ENCODE measurements around the gene RNF166. TPM values are rescaled to one million over a fixed set of nuclear protein-coding genes. Genes with fewer than 3 reads are reported as not detected.

RNF166 gene
- total RNA-seq, 1 donor from 2014 or later: 9.1 TPM

DNA sequence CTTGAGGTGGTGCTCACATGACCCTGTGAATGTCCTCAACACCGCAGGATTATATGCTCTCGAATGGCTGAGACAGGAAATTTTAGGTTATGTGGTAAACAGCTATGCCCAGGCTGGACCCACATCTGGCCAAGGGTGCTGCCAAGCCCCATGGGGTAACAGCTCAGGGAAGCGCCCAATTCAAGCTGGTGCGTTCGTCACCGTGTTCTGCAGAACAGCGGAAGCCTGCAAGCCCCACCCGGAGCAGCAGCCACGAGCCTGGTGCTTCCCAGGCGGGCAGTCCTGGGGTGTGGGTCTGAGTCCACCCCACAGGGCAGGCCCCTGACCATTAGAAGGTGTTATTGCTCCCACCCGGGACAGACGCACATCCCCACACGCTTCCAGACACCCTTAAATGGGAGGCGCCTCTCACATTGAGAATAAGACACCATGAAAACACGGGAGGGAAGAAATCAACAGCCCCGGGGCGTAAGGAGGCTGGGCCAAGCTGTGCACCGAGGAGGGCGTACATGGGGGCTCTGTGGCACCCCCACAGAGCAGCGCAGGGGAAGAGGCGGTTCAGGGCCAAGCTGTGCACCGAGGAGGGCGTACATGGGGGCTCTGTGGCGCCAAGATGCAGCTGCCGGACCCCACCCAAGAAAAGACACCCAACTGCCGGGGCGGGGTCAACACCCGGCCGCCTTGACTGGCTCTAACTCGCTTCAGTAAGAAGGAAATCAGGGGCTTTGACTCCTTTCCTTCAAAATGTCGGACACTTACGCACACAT lies 52.4 kb downstream of the RNF166 start:
- DNase-seq (ENCODE audit: low read depth in 2 of 2): no peak

- DNase-seq (ENCODE audit: low read depth in 2 of 2): no peak
Measured at GRCh38 chr16:88653101-88653500, 53.1 kb downstream of the RNF166 start.

DNA sequence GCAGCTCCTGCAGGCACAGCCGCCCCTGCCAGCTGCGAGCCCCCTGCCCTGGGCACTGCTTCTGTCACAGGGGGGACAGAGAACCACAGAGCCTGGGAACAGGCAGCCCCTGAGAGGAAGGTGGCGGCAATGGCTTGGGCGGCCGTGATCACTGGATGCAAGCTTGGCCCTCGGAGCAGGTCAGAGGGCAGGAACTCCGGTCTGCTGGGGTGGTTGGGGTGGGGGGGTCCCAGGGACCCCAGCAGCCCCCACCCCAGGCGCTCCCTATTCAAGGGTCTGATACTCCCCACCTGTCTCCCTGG lies 53.5 kb downstream of the RNF166 start:
- DNase-seq (ENCODE audit: low read depth in 2 of 2): no peak

DNA sequence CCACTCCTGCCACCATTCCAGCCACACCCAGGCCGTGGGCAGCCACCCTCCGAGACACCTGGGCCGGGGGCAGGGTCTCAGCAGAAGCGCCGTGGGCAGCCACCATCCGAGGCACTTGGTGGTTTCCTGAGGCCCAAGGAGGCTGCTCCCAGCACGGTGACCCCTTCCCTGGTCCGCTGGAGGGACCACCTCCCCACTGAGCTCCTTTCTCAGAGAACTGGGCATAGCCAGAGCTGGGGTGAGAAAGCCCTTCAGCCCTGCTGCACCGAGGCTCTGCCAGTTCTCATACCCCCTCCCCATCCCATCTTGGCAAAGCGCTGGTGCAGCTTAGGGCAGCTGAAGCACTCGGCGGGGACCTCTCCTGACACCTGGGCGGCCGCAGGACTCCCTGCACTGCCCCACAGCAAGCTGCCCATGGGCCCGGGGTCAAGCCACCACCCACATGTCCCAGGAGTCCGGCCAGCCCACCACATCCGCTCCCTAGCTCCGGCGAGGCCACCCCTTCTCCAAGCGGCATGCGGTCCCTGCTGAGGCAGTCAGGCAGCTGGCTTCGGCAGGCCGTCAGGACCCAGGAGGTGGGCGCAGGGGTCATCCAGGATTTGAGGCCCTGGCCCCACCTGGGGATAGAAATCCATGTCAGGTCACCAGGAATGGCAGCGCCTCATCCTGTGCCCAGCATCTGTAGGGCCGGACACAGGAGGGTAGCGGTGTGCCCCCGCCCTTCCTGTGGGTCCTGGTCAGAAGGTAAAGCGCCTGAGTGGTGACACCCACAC lies 54.0 kb downstream of the RNF166 start:
- no peak for DNase-seq (ENCODE audit: low read depth in 2 of 2)

- peak; percentile 65 to 89 for DNase-seq (ENCODE audit: low read depth in 2 of 2)
Measured at GRCh38 chr16:88651276-88651988, 54.8 kb downstream of the RNF166 start.

GRCh38 chr16:88650749-88651275 lies 55.4 kb downstream of the RNF166 start, which contains the start of gene CYBA:
TSS of gene CYBA (minus strand) at chr16:88651053. CDS start at chr16:88651013, 40 bp downstream.
- DNase-seq (ENCODE audit: low read depth in 2 of 2): peak; percentile 53 to 58

DNA sequence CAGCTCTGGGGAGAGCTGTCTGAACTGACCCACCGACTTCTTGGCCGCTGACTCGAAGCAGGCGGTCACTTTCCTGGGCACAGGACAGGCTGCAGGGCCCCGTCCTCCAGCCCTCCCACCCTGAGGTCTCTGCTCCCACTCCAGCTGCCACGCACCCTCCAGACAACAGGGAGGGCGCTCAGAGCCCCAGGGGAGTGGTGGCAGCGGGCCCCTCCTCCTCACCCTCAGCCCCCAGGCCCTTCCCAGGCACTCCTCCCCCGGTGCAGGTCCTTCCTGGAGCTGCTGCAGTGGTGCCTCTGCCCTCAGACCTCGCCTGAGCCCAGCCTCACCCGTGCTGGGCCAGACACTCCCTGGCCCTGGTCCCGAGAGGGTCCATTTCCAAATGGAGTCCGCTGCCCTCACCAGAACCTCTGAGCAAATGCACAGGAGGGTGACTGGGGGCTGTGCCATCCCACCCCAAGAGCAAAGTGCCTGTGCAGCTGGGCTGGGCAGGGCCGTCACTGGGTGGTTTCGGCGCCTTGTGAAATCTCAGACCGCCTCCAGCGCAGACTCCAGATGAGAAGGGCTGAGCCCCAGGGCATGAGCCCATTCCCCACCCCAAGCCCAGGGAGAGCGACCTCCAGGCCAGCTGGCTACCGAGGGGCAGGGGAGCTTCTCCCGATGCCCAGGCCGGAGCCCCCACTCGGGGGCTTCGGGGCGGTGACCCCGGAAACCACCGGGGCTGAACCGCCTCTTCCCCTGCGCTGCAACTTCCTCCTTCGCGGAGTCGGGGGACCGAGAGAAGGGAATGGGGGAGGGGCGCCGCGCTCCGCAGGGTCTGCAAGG lies 56.1 kb downstream of the RNF166 start:
- no peak for DNase-seq (ENCODE audit: low read depth in 2 of 2)

DNA sequence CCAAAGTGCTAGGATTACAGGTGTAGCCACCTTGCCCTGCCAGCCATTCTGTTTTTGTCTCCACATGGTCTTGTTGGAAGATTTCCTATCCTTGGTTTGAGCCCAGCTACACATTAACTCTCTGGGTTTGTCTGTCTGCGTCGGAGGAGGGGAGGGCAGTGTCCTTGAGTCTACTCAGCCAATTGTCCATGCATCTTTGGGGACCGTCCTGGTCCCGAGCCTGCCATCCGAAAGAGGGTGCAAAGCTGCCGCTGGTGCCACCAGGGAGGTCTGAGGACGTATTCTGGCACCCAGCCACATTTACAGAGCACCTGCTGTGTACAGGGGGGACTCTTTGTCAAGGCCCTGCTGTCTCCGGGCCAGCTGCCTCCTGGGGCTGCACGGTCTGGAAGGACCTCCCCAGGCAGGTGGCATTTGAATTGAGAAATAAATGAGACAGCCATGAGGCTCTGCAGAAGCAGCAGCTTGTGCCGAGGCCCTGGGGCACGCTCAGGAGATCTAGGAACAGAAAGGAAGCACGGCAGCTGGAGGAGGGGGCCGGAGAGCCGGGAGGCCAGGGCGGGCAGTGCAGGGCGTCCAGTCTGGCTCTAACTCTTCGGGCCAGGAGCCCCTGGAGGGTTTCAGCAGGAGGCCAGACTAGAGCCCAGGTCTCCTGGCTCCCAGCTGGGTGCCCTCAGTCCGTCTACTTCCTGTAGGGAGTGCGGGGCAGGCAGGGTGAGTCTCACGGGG lies 56.8 kb downstream of the RNF166 start:
- DNase-seq (ENCODE audit: low read depth in 2 of 2): no peak

DNA sequence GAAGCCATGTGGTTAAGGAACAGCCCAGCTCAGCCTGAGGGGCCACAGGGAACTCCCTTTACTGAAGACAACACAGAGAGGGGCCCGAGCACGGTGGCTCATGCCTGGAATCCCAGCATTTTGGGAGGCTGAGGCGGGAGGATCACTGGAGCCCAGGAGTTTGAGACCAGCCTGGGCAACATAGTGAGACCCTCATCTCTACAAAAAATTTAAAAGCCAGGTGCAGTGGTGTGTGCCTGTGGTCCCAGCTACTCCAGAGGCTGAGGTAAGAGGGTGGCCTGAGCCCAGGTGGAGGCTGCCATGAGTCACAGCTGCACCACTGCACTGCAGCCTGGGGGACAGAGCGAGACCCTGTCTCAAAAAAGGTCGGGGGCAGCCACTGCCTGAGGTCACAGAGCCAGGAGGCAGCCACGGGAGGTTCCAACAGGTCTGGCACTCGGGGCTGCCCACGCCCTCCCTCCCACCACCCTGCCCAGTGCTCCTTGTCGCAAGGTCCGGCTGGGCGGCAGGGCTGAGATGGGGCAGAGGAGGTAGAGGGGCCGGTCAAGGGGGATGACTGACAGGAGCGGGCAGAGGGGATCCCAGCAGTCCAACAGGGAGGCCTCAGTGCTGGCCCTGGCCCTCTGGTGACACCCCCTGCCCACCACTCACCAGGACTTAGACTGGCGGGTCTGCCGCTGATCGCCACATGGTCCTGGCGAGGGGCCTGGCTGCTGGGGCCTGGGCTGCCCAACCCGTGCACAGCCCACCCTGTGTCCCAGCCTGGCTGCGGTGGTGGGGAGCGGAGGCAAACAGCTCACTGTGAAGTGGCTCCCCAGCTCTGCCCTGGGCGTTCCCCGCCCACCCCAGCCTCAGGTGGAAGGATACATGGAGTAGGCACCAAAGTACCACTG lies 58.8 kb downstream of the RNF166 start:
- DNase-seq (ENCODE audit: low read depth in 2 of 2): no peak

Other genes with a start within 250 kb of the RNF166 start
- gene ZC3H18, start 136.0 kb downstream of the RNF166 start, total RNA-seq: 7.4 and 9.1 TPM in 2 replicates
- gene IL17C, start 67.8 kb downstream of the RNF166 start, total RNA-seq: not detected in 2 replicates
- 336 and 456 TPM in 2 replicates for gene CYBA, start 55.4 kb downstream of the RNF166 start, total RNA-seq
- gene MVD, start 43.3 kb downstream of the RNF166 start, total RNA-seq: 47.5 and 59.7 TPM in 2 replicates
- gene SNAI3, start 19.9 kb downstream of the RNF166 start, total RNA-seq: 0.13 and 0.25 TPM in 2 replicates
- 10.8 and 12.8 TPM in 2 replicates for gene CTU2, start 95 bp upstream of the RNF166 start, total RNA-seq
- gene PIEZO1, start 78.8 kb upstream of the RNF166 start, total RNA-seq: 238 and 422 TPM in 2 replicates
- 4.3 and 5.1 TPM in 2 replicates for gene CDT1, start 97.4 kb upstream of the RNF166 start, total RNA-seq
- gene APRT, start 105.5 kb upstream of the RNF166 start, total RNA-seq: 105 and 128 TPM in 2 replicates
- 7.2 and 15.7 TPM in 2 replicates for gene GALNS, start 150.5 kb upstream of the RNF166 start, total RNA-seq
- gene TRAPPC2L, start 150.7 kb upstream of the RNF166 start, total RNA-seq: 48.1 and 51.5 TPM in 2 replicates
- gene PABPN1L, start 160.3 kb upstream of the RNF166 start, total RNA-seq: not detected in 2 replicates